Fibroblast of peridontal ligament (primary cell): ENCODE data around the gene RBM38.

Experiments
- DNase-seq: peaks from one replicate; pipeline ENCODE4 v3.0.0-alpha.2; 2010; ENCODE audit errors: extremely low read depth

Gene RBM38

GRCh38 chr20:57391439-57392301 lies 474 bp downstream of the RBM38 start:
- no peak for DNase-seq

DNA sequence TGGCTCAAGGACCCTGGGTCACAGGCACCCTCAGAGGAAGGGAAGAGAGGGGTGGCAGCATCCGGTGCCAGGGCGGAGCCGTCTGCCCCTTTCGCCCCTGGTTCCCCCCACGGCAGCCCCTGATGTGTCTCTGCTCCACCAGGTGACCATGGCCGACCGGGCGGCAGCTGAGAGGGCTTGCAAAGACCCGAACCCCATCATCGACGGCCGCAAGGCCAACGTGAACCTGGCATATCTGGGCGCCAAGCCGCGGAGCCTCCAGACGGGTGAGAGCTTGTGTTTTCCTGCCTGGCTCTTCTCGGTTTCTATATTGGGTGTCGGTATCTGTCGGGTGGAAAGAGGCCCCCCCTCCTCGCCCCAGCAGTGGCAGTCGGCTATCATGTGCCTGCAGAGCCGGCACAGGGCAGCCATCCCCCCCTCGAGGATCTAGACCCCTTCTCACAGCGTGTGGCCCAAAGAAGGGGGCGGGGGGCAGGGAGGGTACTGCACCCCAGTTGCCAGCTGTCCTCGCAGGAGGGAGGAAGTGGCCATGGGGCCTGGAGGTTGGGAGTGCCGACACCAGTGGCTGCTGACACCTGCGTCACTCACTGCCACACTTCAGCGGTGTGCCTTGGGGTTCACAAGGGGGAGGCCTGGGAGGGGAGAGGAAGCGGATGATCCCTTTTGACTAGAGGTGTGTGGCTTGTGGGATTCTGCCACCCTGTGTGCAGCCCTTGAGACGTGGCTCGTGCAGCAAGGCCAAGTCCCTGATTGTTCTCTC lies 1.5 kb downstream of the RBM38 start:
- no peak for DNase-seq

DNA sequence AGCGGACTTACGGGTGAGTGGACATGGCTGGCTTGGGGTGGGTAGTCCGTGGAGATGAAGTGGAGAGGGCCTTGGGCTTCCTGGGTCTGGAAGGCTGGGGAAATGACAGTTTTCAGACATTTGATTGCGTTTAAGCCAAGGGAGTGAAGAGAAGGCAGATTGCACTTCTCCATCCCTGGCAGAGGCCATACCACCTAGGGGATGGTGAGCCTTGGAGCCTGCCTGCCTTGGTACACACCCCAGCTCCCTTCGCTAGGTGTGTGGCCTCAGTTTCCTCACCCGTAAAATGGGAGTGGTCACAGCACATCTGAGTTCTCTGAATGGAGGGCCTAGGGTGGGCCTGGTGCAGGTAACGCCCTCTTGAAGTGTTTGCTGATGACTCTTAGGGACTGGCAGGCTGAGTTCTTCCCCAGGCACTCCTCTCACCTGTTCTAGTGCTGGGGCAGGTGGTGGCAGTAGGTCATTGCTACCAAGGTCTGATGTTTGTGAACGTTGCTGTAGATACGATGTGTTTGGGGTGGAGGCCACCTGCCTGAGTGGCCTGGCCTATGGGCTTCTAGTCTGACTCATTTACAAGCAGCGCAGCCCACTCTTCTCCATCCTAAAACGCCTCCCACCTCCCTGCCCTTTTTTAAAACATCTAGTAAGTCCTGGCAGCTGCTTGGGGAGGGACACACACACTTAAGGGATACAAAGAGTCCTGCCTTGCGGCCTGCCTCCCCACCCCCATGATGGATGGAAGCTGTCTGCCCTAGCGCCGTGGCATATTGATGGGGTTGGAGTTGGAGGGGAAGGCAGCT lies 2.3 kb downstream of the RBM38 start:
- no peak for DNase-seq

GRCh38 chr20:57394121-57395082 lies 3.2 kb downstream of the RBM38 start:
- no peak for DNase-seq

- no peak for DNase-seq
These were observed 4.1 kb downstream of the RBM38 start for GRCh38 chr20:57395111-57395966.

- no peak for DNase-seq
These were observed 5.2 kb downstream of the RBM38 start for GRCh38 chr20:57396212-57396983.

DNA sequence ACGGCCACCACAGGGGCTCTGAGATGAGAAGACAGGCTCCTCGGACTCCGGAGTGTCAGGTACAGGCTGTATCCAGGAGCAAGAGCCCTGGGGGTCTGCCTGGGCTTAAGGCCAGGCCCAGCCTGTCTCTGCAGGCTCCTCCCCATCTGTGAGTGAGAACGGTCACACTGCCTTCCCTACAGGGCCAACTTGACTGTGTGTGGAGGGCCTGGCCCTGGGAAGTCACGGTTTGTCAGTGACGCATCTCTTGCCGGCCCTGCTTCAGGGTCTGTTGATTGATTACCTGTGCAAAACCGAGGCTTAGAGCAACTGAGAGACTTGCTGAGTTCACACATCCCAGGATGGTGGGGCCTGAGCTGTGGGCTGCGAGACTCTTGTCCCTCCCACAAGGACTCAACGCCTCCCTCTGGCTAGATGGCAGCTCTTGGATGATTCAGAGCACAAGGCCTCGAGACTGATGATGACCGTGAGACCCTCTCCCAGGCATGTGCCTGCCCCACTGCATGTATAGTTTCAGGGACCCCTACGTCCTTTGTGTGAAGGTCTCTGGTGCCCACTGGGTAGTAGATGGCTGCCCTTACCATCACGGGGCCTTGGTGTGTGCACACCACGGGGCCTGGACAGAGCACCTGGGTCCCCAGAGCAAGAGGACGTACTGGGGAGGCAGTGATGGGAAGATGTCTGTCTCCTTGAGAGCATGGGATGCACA lies 5.9 kb downstream of the RBM38 start:
- no peak for DNase-seq

DNA sequence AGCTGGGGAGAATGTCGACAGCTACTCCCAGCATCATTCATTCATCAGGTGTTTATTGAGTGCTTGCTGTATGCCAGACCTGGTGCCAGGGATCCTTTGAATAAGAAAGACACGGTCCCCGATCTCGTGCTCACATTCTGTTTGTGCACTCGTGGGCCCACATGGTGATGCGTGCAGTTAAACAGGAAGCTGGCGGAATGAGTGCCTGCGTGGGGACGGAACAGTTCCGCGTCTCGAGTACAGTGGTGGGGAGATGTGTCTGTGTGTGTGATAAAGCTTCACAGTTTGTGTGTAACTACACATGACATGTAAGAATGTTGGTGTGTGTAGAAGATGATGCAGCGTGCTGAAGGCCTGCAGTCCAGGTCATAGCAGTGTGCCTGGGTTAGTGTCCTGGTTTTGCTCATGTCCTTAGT lies 6.5 kb downstream of the RBM38 start:
- DNase-seq, result no peak

DNA sequence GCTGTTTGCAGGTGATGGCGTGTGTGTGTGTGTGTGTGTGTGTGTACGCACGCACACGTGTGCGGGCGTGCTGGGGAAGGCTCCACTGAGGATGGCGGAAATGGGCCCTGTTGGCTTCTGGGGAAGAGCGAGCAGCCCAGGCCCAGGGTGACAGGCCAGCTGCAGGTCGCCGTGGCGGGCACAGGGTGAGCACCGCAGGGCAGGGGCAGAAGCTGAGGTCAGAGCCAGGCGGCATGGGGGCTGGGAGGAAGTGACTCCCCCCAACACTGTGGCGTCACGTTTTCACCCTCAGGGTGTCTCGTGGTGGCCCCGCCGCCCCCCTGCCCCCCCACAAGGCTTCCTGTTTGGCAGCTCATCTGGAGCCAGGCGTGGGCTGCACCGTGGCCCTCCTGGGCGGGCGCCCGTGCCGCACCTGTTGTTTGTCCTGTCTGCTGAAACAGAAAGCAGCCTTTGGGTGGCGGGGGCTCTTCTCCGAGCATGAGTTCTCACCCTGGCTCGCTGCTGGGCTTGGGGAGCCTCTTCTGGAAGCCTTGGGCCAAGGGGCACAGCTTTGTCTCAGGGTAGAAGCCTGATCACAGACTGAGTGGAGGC lies 7.1 kb downstream of the RBM38 start:
- DNase-seq, result no peak

DNA sequence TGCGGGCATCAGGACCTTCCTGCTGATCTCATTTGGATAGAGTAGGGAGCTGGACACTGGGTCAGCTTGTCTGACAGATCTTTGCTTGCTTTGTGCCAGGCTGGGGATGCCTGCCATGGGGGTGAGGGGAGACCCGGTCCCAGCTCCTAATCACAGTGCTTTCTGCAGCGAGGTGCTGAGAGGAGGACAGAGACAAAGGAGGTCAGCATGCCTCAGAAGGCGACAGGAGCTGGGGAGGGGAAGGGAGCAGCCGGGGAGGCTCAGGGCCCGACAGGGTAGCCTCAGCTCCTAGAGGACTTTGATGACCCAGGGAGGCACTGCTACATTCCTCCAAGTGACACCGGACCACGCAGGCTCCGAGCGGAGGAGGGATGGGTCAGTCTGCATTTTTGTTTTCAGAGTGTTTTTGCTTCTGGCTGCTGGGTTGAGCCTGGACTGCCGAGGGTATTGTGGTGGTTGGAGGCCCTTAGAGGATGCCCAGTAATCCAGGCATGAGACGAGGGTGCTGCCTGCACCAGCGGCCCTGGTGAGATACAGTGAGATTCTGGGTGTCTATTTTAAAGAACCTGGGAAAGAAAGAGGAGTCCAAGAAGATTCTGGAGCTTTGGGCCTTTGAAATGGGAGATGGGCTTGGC lies 7.8 kb downstream of the RBM38 start:
- no peak for DNase-seq

GRCh38 chr20:57399587-57400155 lies 8.5 kb downstream of the RBM38 start:
- no peak for DNase-seq

GRCh38 chr20:57400231-57400701 lies 9.1 kb downstream of the RBM38 start:
- no peak for DNase-seq

- no peak for DNase-seq
These were observed 9.8 kb downstream of the RBM38 start for GRCh38 chr20:57400821-57401564.

- DNase-seq, result no peak
These were observed 10.3 kb downstream of the RBM38 start for GRCh38 chr20:57401565-57401918.

- DNase-seq, result no peak
These were observed 11.3 kb downstream of the RBM38 start for GRCh38 chr20:57402206-57403125.

- DNase-seq, result no peak
These were observed 12.0 kb downstream of the RBM38 start for GRCh38 chr20:57403216-57403615.
